K562 (cell line): ENCODE measurements around the gene EXTL1. TPM values are rescaled to one million over a fixed set of nuclear protein-coding genes. Genes with fewer than 3 reads are reported as not detected.

Source experiments
- ATAC-seq: fragments of 200-7000 bp; cut with Tn5 transposase; 3 replicates; pipeline ENCODE4 v1.9.1; 2020; ENCODE audit warnings: moderate library complexity
- BruUV-seq: library from RNA; stranded (reverse); fragments of 400-500 nt; replicated peaks from 2 replicates; lab custom pipeline; 2021; lab: Mats Ljungman, UMichigan
- CTCF ChIA-PET: fragments of 300-600 bp; formaldehyde crosslinking; extraction: SDS; loops from one replicate; lab custom pipeline; 2021; ENCODE audit warnings: low intra/inter-chr PET ratio; lab: Yijun Ruan, JAX
- POLR2A ChIA-PET: fragments of 300-600, 350-650 bp; sonication (Branson Sonifier 250); formaldehyde crosslinking; extraction: SDS; loops from one replicate; lab custom pipeline; 2021; ENCODE audit warnings: antibody characterized with exemption, inconsistent platforms; lab: Yijun Ruan, JAX
- DNase-seq, 4 experiments: peaks; one replicate each; pipeline versions ENCODE4 v3.0.0 to v3.0.0-alpha.2; 2011 to 2018; ENCODE audit warnings: low spot score in 3 of 4, mixed read lengths in 3 of 4; ENCODE audit errors: extremely low read depth in 1 of 4
- FAIRE-seq: peaks from 2 replicates; lab custom pipeline; 2011; peaks lifted over from hg19 to GRCh38; lab: Jason Lieb, UNC
- H2AFZ ChIP-seq: 2 replicates; pipeline ENCODE4 v1.6.0; 2011; ENCODE audit warnings: low read depth, low read length, control low read depth, inconsistent platforms
- H3K27ac ChIP-seq: fragments of 200-600 bp; 3 replicates; pipeline ENCODE4 v1.8.0; 2011; ENCODE audit warnings: low read depth, mild to moderate bottlenecking, control low read depth, inconsistent platforms, low read length, moderate library complexity, mixed read lengths; ENCODE audit errors: extremely low read depth
- H3K27me3 ChIP-seq, 2 experiments: fragments of 300-600 bp in 1 of 2; 2 replicates in 1 of 2; 3 replicates in 1 of 2; pipeline versions ENCODE4 v1.6.0 to v1.8.0; 2011; ENCODE audit warnings: inconsistent platforms in 2 of 2, low read length in 2 of 2, mild to moderate bottlenecking in 1 of 2, mixed read lengths in 1 of 2, moderate library complexity in 1 of 2; ENCODE audit not compliant: control insufficient read depth in 2 of 2, insufficient read depth in 2 of 2
- H3K36me3 ChIP-seq: fragments of 300-600 bp; 3 replicates; pipeline ENCODE4 v1.8.0; 2011; ENCODE audit warnings: mild to moderate bottlenecking, low read length, inconsistent platforms; ENCODE audit not compliant: control insufficient read depth, insufficient read depth
- H3K4me1 ChIP-seq, 2 experiments: fragments of 200-600 bp in 1 of 2; replicated peaks in 1 of 2; 2 replicates in 1 of 2; 3 replicates in 1 of 2; pipeline versions ENCODE4 v1.5.1 to v1.8.0; 2011; ENCODE audit warnings: inconsistent platforms in 2 of 2, low read length in 2 of 2, mild to moderate bottlenecking in 1 of 2, mixed read lengths in 1 of 2, moderate library complexity in 1 of 2; ENCODE audit not compliant: control insufficient read depth in 2 of 2, insufficient read depth in 2 of 2
- H3K4me2 ChIP-seq: 2 replicates; pipeline ENCODE4 v1.6.1; 2011; ENCODE audit warnings: low read length, control low read depth, inconsistent platforms, mixed read lengths; ENCODE audit not compliant: insufficient read depth
- H3K4me3 ChIP-seq: fragments of 200-600 bp; sonication (generic), shearing (Covaris generic); 2 replicates; pipeline ENCODE4 v1.5.1; 2016; ENCODE audit warnings: control low read depth, inconsistent platforms
- H3K79me2 ChIP-seq: fragments of 200-600 bp; 3 replicates; pipeline ENCODE4 v1.8.0; 2011; ENCODE audit warnings: low read length, inconsistent platforms; ENCODE audit not compliant: control insufficient read depth, insufficient read depth
- H3K9ac ChIP-seq, 2 experiments: 2 replicates each; pipeline versions ENCODE4 v1.6.0 to v1.6.1; 2011; ENCODE audit warnings: low read depth in 2 of 2, low read length in 2 of 2, control low read depth in 1 of 2, inconsistent platforms in 1 of 2, mild to moderate bottlenecking in 1 of 2, mixed read lengths in 1 of 2; ENCODE audit not compliant: insufficient read depth in 1 of 2
- H3K9me1 ChIP-seq: one replicate; pipeline ENCODE4 v1.6.0; 2011; ENCODE audit warnings: inconsistent platforms, mild to moderate bottlenecking, low read length, moderate library complexity; ENCODE audit not compliant: control insufficient read depth, insufficient read depth
- H3K9me3 ChIP-seq: replicated peaks from 2 replicates; pipeline ENCODE4 v1.5.1; 2011; ENCODE audit warnings: low read depth, low read length, inconsistent platforms; ENCODE audit not compliant: control insufficient read depth, insufficient read depth
- H4K20me1 ChIP-seq: replicated peaks from 2 replicates; pipeline ENCODE4 v1.6.1; 2011; ENCODE audit warnings: low read length, inconsistent platforms, mixed read lengths; ENCODE audit not compliant: control insufficient read depth, insufficient read depth
- ARHGAP35 ChIP-seq: fragments of 450-650 bp; IDR thresholded peaks from 2 replicates; pipeline ENCODE4 v1.6.1; 2018; ENCODE audit not compliant: partially characterized antibody
- ATF4 ChIP-seq: fragments of 450-650 bp; formaldehyde crosslinking; IDR thresholded peaks from 2 replicates; pipeline ENCODE4 v1.4.0; 2022; ENCODE audit warnings: mild to moderate bottlenecking, moderate library complexity
- CEBPG ChIP-seq, 3 experiments: fragments of 200-800 bp in 1 of 3; sonication (Bioruptor generic) in 1 of 3; sonication (generic) in 1 of 3; formaldehyde crosslinking in 1 of 3; IDR thresholded peaks in 2 of 3; conservative IDR thresholded peaks in 1 of 3; 2 replicates each; pipeline versions ENCODE4 v1.6.1 to v1.8.0; 2016 to 2022; ENCODE audit warnings: missing compliant biosample characterization in 2 of 3, missing genetic modification characterization in 2 of 3, mild to moderate bottlenecking in 1 of 3, missing genetic modification reagents in 1 of 3
- CHD4 ChIP-seq: fragments of 200-600 bp; sonication (generic); IDR thresholded peaks from 3 replicates; pipeline ENCODE4 v1.6.1; 2012; ENCODE audit warnings: low read depth, mild to moderate bottlenecking, mixed read lengths, low read length, inconsistent platforms; ENCODE audit not compliant: insufficient read depth, insufficient replicate concordance, poor library complexity, severe bottlenecking
- EGR1 ChIP-seq: fragments of 450-650 bp; conservative IDR thresholded peaks from 2 replicates; pipeline ENCODE4 v1.6.1; 2017; ENCODE audit warnings: mild to moderate bottlenecking
- KAT8 ChIP-seq: fragments of 450-650 bp; IDR thresholded peaks from 2 replicates; pipeline ENCODE4 v1.6.1; 2016; ENCODE audit warnings: low read depth, mild to moderate bottlenecking
- KDM1A ChIP-seq, 2 experiments: fragments of 450-650 bp; IDR thresholded peaks; 2 replicates each; pipeline ENCODE4 v1.6.1; 2016; ENCODE audit warnings: mild to moderate bottlenecking in 2 of 2
- MCM5 ChIP-seq: fragments of 450-650 bp; IDR thresholded peaks from 2 replicates; pipeline ENCODE4 v1.6.1; 2016; ENCODE audit warnings: low read depth
- NEUROD1 ChIP-seq: fragments of 150-350 bp; IDR thresholded peaks from 2 replicates; pipeline ENCODE4 v1.6.1; 2014; ENCODE audit warnings: borderline replicate concordance, low read length, low read depth; ENCODE audit not compliant: partially characterized antibody
- STAT5B ChIP-seq: fragments of 250-450 bp; sonication (Bioruptor Pico); IDR thresholded peaks from 2 replicates; pipeline ENCODE4 v1.8.0; 2021; ENCODE audit warnings: mild to moderate bottlenecking, inconsistent platforms
- TEAD2 ChIP-seq: fragments of 450-650 bp; IDR thresholded peaks from 2 replicates; pipeline ENCODE4 v1.6.1; 2016; ENCODE audit warnings: missing genetic modification characterization, control low read depth, missing compliant biosample characterization
- ZBTB17 ChIP-seq: fragments of 450-650 bp; formaldehyde crosslinking; IDR thresholded peaks from 2 replicates; pipeline ENCODE4 v1.4.0; 2020; ENCODE audit warnings: mild to moderate bottlenecking
- ZFP1 ChIP-seq: fragments of 450-650 bp; formaldehyde crosslinking; IDR thresholded peaks from 2 replicates; pipeline ENCODE4 v1.4.0; 2020; ENCODE audit warnings: mild to moderate bottlenecking, mixed read lengths
- ZNF146 ChIP-seq: IDR thresholded peaks from one replicate; pipeline ENCODE4 v1.6.1; 2018; ENCODE audit warnings: missing compliant biosample characterization; ENCODE audit not compliant: unreplicated experiment
- ZNF282 ChIP-seq: sonication (generic); formaldehyde crosslinking; IDR thresholded peaks from 2 replicates; pipeline ENCODE4 v1.8.1; 2023; ENCODE audit warnings: missing genetic modification reagents
- WGBS: fragments of 100-300 bp; shearing (Covaris generic); methylation state at CpG from one replicate; pipeline ENCODE4 v1.1.6; 2016; ENCODE audit warnings: low coverage, mixed read lengths; ENCODE audit not compliant: insufficient coverage; ENCODE audit errors: missing lambda C conversion rate; 5-methylcytosine and 5-hydroxymethylcytosine counted together
- in situ Hi-C: fragments of 300-500 bp; cut with MboI; formaldehyde crosslinking; loops from 4 replicates; pipeline ENCODE4 v1.15.0; 2018; ENCODE audit warnings: inconsistent platforms, mixed read lengths
- intact Hi-C: fragments of 100-400 bp; cut with micrococcal nuclease; formaldehyde crosslinking; loops from 2 replicates; pipeline ENCODE4 v1.14.2; 2022
- polyA plus RNA-seq, 8 experiments: library from polyadenylated mRNA; depleted of rRNA in 4 of 8; stranded (reverse) in 5 of 8; unstranded in 3 of 8; fragments of >200 nt; fragmentation: Nextera tagmentation in 2 of 8; fragmentation: Illumina TruSeq in 1 of 8; extraction: Ambion mirVana in 2 of 8; extraction: Trizol in 1 of 8; gene quantifications; 2 replicates each; pipeline versions ENCODE4 v1.2.1 to v1.2.3, GENCODE V29; 2011 to 2014; ENCODE audit warnings: inconsistent platforms in 1 of 8, missing spikeins in 1 of 8
- total RNA-seq, 7 experiments: library from RNA; depleted of rRNA in 6 of 7; stranded (reverse); fragments of >200 nt in 6 of 7; fragmentation: Illumina TruSeq in 2 of 7; extraction: Trizol in 2 of 7; gene quantifications; 2 replicates each; pipeline versions ENCODE4 v1.2.1 to v1.2.3, GENCODE V29; 2011 to 2021; ENCODE audit warnings: low replicate concordance in 1 of 7

The EXTL1 gene
- total and polyA plus RNA-seq, 9 of the 15 experiments (the other 6 are each of a cell fraction or from before 2014, with no cell fraction given) = 0.04 to 0.23 (median 0.08) TPM; not detected in 3

GRCh38 chr1:26019641-26020315 lies 1.8 kb upstream of the EXTL1 start (continued):
- no peak for TF ChIP-seq NEUROD1

GRCh38 chr1:26020330-26020768 lies 1.2 kb upstream of the EXTL1 start:
- WGBS = 56% methylated on average over 6 of the region's 6 CpGs
- Histone ChIP-seq H3K9me3 (no peaks in the 10 kb centered on the region), H4K20me1 (no peaks in the 10 kb centered on the region), H3K9me1 (no peaks in the 10 kb centered on the region), H3K79me2 (no peaks in the 10 kb centered on the region), H3K9ac (no peak overlapping the region), H3K4me2 (no peak overlapping the region), H3K4me3 (no peak overlapping the region), H3K4me1 (peaks cover 15 to 34% of the 10 kb centered on the region in 2 experiments), H3K36me3 (no peaks in the 10 kb centered on the region), H3K27me3 (no peaks in the 10 kb centered on the region), H2AFZ (no peak overlapping the region), H3K27ac (no peak overlapping the region)
- in situ Hi-C loops = no loop called here
- POLR2A ChIA-PET = interaction anchor here (0.6 to 1.2 kb wide), 4 partner anchors 10 to 124 kb away, joined by 4 to 6 read pairs (median 4); no protein-coding TSS in a partner anchor
- ATAC-seq = no peak
- DNase-seq = no peak
- intact Hi-C loops = no loop called here
- no peak for FAIRE-seq
- no TSS peak for BruUV-seq
- CTCF ChIA-PET = no interaction called here
- TF ChIP-seq CHD4 = no peak
- no peak for TF ChIP-seq ATF4 (CRISPR knock-in tag)
- no peak for TF ChIP-seq STAT5B (CRISPR knock-in tag)
- TF ChIP-seq TEAD2 (tag) = no peak
- no peak for TF ChIP-seq KDM1A (IDR thresholded peaks at IDR 0.05)
- TF ChIP-seq KAT8 = no peak
- no peak for TF ChIP-seq ZFP1
- TF ChIP-seq ZBTB17 (CRISPR knock-in tag) = peak; percentile 87
- TF ChIP-seq ARHGAP35 = no peak
- no peak for TF ChIP-seq MCM5
- no peak for TF ChIP-seq ZNF146 (CRISPR knock-in tag)
- peak; percentile 40; the same call in 1 of the 2 replicates for TF ChIP-seq EGR1
- TF ChIP-seq ZNF282 (CRISPR knock-in tag) = no peak
- no peak for TF ChIP-seq CEBPG (CRISPR knock-in tag; IDR thresholded peaks at IDR 0.05)
- no peak for TF ChIP-seq CEBPG (tag; conservative IDR thresholded peaks at IDR 0.05 in 1 of 2, IDR thresholded peaks at IDR 0.05 in 1 of 2)
